A172 (cell line): ENCODE data around the gene MAPK14. TPM values are rescaled to one million over a fixed set of nuclear protein-coding genes. Genes with fewer than 3 reads are reported as not detected.

ENCODE experiments used
- DNase-seq: peaks from one replicate; pipeline ENCODE4 v3.0.0-alpha.2; 2015; ENCODE audit warnings: low spot score
- total RNA-seq: library from RNA; depleted of rRNA; stranded (reverse); fragments of >200 nt; shearing (Covaris generic); gene quantifications from 2 replicates; pipeline ENCODE4 v1.2.3, GENCODE V29; 2014

The MAPK14 gene
- total RNA-seq, 1 experiment from 2014 or later, result 41.4 TPM

DNA sequence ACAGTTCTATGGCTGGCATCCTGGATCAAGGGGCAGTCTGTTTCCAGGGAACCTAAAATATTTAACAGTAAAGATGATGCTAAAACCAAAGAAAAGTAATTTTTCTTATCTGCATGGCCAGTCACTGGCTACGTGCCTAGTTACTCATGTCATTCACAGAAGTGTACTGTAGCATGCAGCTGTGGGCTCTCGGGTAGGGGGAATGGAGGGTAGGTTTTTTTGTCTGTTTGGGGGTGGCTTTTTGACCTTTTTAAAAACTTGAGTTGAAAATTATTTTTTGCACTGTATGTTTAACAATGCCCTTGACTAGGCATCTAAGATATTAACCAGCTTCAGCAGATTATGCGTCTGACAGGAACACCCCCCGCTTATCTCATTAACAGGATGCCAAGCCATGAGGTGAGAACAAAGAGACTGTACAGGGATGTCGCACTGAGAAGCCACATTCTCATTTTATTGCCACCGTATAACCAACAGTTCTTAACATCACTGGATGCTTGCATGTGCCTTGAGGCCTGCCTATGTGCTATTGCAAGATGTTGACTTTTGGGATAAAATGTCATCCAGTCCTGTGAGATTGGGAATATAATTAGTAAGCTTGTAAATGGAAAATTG, 72.4 kb downstream of the MAPK14 start:
- no peak for DNase-seq

DNA sequence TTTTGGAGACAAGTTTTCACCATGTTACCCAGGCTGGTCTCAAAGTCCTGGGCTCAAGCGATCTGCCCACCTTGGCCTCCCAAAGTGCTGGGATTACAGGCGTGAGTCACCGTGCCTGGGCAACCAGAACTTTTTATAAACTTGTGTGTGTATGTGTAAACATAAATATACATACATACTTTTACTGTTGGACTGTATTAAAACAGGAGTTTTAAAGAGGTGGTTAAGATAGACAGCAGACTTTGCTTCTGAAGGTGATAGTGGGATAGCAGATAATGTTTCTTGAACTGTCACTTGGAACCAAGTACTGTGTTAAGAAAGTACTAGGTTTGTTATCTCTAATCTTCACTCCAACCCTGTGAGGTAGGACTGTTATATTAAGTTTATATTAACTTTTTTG, 74.1 kb downstream of the MAPK14 start:
- DNase-seq, result no peak

GRCh38 chr6:36102853-36103252, 75.2 kb downstream of the MAPK14 start:
- no peak for DNase-seq

DNA sequence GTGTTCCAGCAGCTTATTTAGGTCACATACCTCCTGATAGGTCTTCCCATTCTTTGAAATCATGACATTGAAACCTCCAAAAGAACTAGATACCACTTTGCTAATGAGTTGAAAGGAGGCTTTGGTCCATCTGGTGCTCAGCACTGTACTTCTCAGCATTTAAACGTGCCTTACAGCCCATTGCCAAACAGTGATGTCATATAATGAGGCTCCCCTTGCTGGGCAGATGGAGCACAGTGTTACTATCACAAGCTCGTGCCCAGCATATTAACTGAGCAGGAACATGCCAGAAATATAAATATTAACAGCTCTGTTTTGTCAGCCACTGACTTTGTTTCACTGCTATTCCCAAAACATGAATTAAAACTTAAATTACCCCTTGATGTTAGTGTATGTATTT, 77.2 kb downstream of the MAPK14 start:
- no peak for DNase-seq

GRCh38 chr6:36109092-36109491, 81.5 kb downstream of the MAPK14 start:
- no peak for DNase-seq

DNA sequence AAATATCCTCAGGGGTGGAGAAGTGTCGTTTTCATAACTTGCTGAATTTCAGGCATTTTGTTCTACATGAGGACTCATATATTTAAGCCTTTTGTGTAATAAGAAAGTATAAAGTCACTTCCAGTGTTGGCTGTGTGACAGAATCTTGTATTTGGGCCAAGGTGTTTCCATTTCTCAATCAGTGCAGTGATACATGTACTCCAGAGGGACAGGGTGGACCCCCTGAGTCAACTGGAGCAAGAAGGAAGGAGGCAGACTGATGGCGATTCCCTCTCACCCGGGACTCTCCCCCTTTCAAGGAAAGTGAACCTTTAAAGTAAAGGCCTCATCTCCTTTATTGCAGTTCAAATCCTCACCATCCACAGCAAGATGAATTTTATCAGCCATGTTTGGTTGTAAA, 82.4 kb downstream of the MAPK14 start:
- no peak for DNase-seq

DNA sequence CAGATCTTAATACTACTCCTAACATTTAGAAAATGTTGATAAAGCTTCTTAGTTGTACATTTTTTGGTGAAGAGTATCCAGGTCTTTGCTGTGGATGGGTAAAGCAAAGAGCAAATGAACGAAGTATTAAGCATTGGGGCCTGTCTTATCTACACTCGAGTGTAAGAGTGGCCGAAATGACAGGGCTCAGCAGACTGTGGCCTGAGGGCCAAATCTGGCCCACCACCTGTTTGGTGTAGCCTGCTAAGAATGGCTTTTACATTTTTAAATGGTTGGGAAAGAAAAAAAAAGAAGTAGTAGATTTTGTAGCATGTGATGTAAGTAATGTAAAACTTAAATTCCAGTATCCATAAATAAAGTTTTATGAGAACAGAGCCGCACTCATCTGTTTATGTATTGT, 83.3 kb downstream of the MAPK14 start:
- DNase-seq, result no peak

DNA sequence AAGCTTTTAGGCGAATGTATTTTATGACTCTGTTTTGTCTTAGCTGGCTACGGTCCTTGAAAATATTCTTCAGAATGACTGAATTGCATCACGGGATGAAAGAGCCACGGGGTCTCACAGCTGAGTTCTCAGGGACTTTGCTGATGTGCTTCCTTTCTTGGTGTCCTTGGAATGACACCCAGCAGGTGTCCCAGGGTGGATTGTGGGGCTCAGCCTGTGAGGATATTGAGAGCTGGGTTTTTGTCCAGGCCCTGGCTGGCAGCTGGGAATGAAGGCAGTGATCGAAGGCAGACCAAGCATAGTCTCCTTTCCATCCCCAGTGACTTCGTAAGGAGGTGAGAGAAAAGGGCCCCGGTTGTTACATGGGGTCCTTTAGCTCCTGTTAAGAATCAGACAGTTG, 83.9 kb downstream of the MAPK14 start:
- no peak for DNase-seq

DNA sequence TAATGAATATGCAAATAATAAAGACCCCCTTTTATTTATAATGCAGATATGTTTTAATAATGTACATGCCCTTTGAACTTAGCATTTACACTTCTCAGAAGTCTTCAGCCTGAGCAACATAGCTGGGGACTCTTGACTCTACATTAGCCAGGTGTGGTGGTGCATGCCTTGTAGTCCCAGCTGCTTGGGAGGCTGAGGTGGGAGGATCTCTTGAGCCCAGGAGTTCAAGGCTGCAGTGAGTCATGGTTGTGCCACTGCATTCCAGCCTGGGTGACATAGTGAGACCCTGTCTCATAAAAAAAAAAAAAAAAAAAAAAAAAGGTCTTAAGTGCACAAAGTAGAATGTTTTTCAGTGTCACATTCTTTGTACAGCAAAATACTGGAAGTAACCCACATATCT, 85.4 kb downstream of the MAPK14 start:
- no peak for DNase-seq

- DNase-seq, result no peak
These were observed 86.1 kb downstream of the MAPK14 start for GRCh38 chr6:36113703-36114102.

DNA sequence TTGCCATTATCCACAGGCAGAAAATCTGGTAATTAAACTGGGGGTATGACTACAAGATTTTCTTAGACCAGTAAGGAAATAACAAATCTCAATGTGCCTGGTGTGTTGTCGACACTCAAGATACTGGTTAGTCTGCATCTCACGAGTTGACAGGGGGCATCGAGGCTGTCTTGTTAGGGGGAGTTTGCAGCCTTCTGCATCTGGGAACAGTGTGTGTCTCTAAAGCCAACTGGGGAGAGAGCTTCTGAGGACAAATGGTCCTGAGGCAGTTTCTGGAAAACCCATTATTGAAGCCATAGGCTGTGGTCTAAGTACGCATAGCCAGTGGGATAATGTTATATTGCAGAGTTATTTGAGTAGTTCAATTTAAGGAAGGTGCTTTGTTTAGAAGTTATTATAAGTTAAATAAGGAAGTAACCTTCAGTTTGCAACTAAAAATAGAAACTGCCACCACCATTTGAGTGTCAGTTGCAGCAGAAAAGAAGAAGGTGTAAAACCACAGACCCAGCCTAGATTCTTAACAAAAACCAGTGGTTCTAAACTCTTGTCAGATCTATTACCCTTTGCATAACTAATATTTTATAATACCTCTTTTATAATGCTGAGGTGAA, 87.3 kb downstream of the MAPK14 start:
- no peak for DNase-seq

- DNase-seq, result no peak
These were observed 87.8 kb downstream of the MAPK14 start for GRCh38 chr6:36115412-36115811.

GRCh38 chr6:36116066-36116864, 88.7 kb downstream of the MAPK14 start:
- DNase-seq, result no peak

GRCh38 chr6:36116943-36117342, 89.3 kb downstream of the MAPK14 start:
- DNase-seq, result no peak

DNA sequence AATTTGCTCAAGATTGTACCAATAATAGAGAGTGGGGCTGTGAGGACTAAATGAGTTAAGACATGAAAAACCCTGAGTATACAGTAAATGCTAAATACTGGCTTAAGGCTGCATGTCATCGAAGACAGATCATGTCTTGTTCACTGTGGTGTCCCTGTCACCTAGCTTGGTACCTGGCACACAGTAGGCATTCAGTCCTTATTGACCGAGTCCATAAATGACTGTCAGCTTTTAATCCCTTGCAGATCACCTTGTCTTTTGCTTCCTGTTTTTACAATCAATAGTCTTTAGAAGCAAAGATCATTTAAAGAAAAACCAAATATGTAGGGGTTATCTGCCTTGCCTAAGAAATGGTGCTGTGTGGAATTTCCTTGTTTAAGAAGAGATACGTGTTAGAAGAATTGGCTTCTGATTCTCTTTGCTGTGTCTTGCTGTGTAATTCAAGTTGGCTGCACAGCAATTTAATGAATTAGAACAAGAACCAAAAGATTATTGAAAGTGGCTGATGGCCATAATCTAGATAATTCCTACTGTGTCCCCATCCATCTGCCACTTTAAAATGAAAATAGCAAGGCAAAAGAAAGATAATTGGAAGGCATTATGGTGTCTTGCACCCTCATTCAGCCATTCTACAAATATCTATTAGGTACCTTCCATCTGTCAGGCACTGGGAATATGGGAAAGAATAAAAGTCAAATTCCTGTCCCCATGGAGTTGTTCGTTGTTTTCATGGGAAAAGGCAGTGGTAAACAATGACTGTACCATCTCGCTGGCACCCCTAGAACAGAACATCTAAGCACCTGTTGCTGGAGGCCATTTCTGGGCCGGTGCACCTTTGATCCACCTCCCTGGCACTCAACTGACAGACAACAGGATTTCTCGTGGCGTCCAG, 90.3 kb downstream of the MAPK14 start:
- DNase-seq, result no peak

- DNase-seq, result peak; percentile 42
These were observed 91.0 kb downstream of the MAPK14 start for GRCh38 chr6:36118550-36119107.

DNA sequence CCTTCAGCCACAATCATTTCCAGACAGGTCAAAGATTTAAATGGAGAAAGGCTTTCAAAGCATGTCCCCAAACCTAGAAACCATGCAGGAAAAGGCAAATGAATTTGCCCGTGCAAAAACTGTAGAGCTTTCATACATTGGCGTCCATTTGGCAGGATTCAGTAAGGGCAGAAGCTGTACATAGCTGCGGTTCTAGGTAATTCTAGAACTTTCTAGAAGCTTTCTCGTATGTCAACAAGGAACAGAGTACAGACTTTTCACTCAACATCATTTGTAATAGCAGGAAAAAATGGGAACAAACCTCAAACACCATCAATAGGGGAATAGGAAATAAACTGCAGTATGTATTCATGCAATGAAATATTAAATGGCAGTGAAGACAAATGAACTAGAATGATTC, 91.6 kb downstream of the MAPK14 start:
- no peak for DNase-seq

- DNase-seq, result no peak
These were observed 92.4 kb downstream of the MAPK14 start for GRCh38 chr6:36120018-36120417.

- no peak for DNase-seq
These were observed 92.9 kb downstream of the MAPK14 start for GRCh38 chr6:36120539-36120938.

DNA sequence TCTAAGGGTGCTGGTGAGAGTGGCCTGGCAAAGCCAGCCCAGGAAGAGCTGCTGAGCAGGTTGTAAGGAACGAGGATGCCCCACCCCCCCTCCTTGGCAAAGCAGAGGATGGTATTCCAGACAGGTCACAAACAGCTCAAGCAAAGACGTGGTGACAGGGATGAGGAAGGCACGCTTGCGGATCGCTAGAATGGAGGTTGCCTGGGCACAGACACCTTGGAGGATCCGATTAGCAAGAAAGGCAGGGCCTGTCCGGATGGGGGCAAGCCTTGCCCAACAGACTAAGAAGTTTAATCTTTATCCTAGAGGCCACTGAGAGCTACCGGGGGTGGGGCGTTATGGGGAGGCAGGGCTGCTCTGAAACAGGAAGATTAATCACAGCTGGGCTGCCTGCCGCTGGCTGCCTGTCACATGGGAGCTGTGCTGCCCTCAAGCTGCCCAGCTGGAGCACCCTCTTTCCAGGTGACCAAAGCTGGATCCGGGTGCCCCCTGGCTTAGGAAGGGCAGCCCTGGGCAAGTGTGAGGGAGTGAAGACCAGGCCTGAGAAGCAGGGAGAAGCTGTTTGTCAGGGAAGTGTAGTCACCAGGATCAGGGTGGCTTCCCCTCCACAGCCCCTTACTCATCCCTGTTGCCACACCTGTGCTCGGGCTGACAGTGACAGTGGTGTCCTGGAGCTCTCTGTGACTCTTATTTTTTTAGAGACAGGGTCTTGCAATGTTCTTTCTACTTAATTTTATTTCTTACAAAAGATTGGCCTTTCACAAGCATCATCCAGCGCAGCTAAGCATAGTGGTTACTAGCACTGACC, 93.6 kb downstream of the MAPK14 start:
- DNase-seq, result peak; percentile 42
